ENCODE results near the gene NTN1. TPM values are rescaled to one million over a fixed set of nuclear protein-coding genes. Genes with fewer than 3 reads are reported as not detected.

The NTN1 gene
- total and polyA plus RNA-seq, 7 donors, result 0.38 to 2.1 (median 0.85) TPM

DNA sequence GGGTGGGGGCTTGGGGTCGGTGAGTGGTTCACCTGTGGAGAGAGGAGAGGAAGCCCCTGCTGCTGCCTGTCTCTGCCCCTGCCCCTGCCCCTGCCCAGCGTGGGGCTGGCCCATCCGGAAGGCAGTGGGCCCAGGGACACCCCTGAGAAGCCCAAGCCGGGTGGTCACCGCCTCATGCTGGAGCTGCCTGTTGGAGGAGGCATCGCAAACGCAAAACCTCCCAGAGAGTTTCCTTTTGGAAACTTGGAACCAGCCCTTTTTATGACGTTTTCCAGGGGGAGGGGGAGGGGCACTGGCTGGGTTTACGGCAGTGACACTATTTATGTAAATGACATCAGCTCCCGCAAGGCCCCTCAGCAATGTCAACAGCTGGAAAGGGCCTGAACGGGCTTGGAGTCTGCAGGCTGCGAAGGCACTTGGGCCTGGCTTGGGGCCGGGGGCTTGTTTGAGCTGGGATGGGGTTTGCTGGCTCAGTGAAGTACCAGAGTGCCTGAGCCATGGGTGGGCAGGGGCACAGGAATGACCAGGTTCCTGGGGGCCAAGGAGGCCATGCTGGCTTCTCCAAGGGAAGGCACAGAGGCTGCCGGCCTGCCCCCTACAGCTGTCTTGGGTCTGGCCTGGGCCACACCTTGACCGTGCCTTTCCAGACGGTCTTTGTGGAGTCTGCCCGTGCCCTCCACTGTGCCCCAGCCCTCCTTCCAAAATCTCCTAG lies 219.5 kb downstream of the NTN1 start:
- no peak for TF ChIP-seq CTCF (IDR thresholded peaks at IDR 0.05)
- intact Hi-C loops (cut with DNase I), result no loop called here
- no peaks in the 10 kb centered on the region for H3K36me3 ChIP-seq (ENCODE audit: insufficient read depth in 1 of 2, low read depth in 1 of 2)
- H3K4me1 ChIP-seq, result peaks cover 17% of the 10 kb centered on the region
- WGBS, 3 donors, result 11 to 31% (median 17%) methylated on average over 17 of the region's 17 CpGs
- H3K27ac ChIP-seq, result peak overlapping the region; percentile 90
- DNase-seq, result peak; percentile 73 to 86
- H3K4me3 ChIP-seq, result peak overlapping the region; percentile 72
- no peaks in the 10 kb centered on the region for H3K27me3 ChIP-seq (ENCODE audit: insufficient read depth in 3 of 3, low read length in 2 of 3)
- H3K9me3 ChIP-seq, result no peaks in the 10 kb centered on the region
- ATAC-seq, result peak; percentile 62 to 84 (median 82)

- peak in 1 of 2 donors; percentile 38 for DNase-seq
- peak in 3 of 4 donors; percentile 3 to 5 (median 4) for ATAC-seq
- no peaks in the 10 kb centered on the region for H3K36me3 ChIP-seq (ENCODE audit: insufficient read depth in 1 of 2, low read depth in 1 of 2)
- intact Hi-C loops (cut with DNase I), result no loop called here
- peaks cover 17% of the 10 kb centered on the region for H3K4me1 ChIP-seq
- H3K27me3 ChIP-seq (ENCODE audit: insufficient read depth in 3 of 3, low read length in 2 of 3), result no peaks in the 10 kb centered on the region
- TF ChIP-seq CTCF (IDR thresholded peaks at IDR 0.05), result no peak
- H3K9me3 ChIP-seq, result no peaks in the 10 kb centered on the region
- 17 to 29% (median 21%) methylated on average over 10 of the region's 10 CpGs for WGBS, 3 donors
- no peak overlapping the region for H3K4me3 ChIP-seq
- H3K27ac ChIP-seq, result peak overlapping the region; percentile 90
Measured at GRCh38 chr17:9241371-9241712, 220.0 kb downstream of the NTN1 start.

- Histone ChIP-seq H3K27me3 (ENCODE audit: insufficient read depth in 3 of 3, low read length in 2 of 3) (no peaks in the 10 kb centered on the region), H3K27ac (peak overlapping the region; percentile 90), H3K9me3 (no peaks in the 10 kb centered on the region), H3K4me3 (no peak overlapping the region), H3K4me1 (peaks cover 17% of the 10 kb centered on the region), H3K36me3 (ENCODE audit: insufficient read depth in 1 of 2, low read depth in 1 of 2) (no peaks in the 10 kb centered on the region)
- WGBS, 3 donors, result 53 to 66% (median 56%) methylated on average over 15 to 16 of the region's 16 CpGs
- ATAC-seq (no peak), DNase-seq (no peak)
- intact Hi-C loops (cut with DNase I), result no loop called here
- TF ChIP-seq CTCF (IDR thresholded peaks at IDR 0.05), result no peak
Measured at GRCh38 chr17:9241774-9242496, 220.6 kb downstream of the NTN1 start.

- ATAC-seq, result no peak
- no peak for DNase-seq
- Histone ChIP-seq H3K4me3 (no peak overlapping the region), H3K27ac (peak overlapping the region; percentile 90), H3K4me1 (peaks cover 17% of the 10 kb centered on the region), H3K27me3 (ENCODE audit: insufficient read depth in 3 of 3, low read length in 2 of 3) (no peaks in the 10 kb centered on the region), H3K36me3 (ENCODE audit: insufficient read depth in 1 of 2, low read depth in 1 of 2) (no peaks in the 10 kb centered on the region), H3K9me3 (no peaks in the 10 kb centered on the region)
- no peak for TF ChIP-seq CTCF (IDR thresholded peaks at IDR 0.05)
- WGBS, 3 donors, result 54 to 66% (median 55%) methylated on average over 16 of the region's 16 CpGs
- intact Hi-C loops (cut with DNase I), result no loop called here
Measured at GRCh38 chr17:9242497-9242881, 221.2 kb downstream of the NTN1 start.
